HepG2 (cell line): Measurements from ENCODE around the gene THADA. TPM values are rescaled to one million over a fixed set of nuclear protein-coding genes. Genes with fewer than 3 reads are reported as not detected.

Experiments used
- BCL6 ChIP-seq: IDR thresholded peaks from 2 replicates; pipeline ENCODE4 v1.6.1; 2016; ENCODE audit warnings: missing genetic modification reagents, missing compliant biosample characterization
- CBX2 ChIP-seq, 2 experiments: fragments of 200-600 bp in 1 of 2; sonication (generic); formaldehyde crosslinking in 1 of 2; IDR thresholded peaks; 2 replicates each; pipeline versions ENCODE4 v1.7.0 to v1.8.1; 2018 to 2022; ENCODE audit warnings: low read depth in 2 of 2, low read length in 1 of 2, mild to moderate bottlenecking in 1 of 2, missing genetic modification reagents in 1 of 2
- CEBPZ ChIP-seq: IDR thresholded peaks from 2 replicates; pipeline ENCODE4 v1.6.1; 2012; ENCODE audit warnings: low read length, improper control_type of control experiment
- EHMT2 ChIP-seq: fragments of 200-600 bp; sonication (generic); IDR thresholded peaks from 2 replicates; pipeline ENCODE4 v1.7.0; 2017; ENCODE audit warnings: antibody characterized with exemption, low read depth, low read length, borderline replicate concordance
- GABPB1 ChIP-seq: IDR thresholded peaks from 2 replicates; pipeline ENCODE4 v1.6.1; 2016; ENCODE audit warnings: mild to moderate bottlenecking, missing genetic modification reagents, moderate library complexity, missing compliant biosample characterization
- HINFP ChIP-seq: sonication (generic); formaldehyde crosslinking; IDR thresholded peaks from 2 replicates; pipeline ENCODE4 v1.4.0; 2020; ENCODE audit warnings: low read depth, mild to moderate bottlenecking, missing genetic modification reagents
- KMT2A ChIP-seq: sonication (generic); formaldehyde crosslinking; IDR thresholded peaks from 2 replicates; pipeline ENCODE4 v1.4.0; 2020; ENCODE audit warnings: missing genetic modification reagents
- SKIL ChIP-seq: sonication (generic); formaldehyde crosslinking; IDR thresholded peaks from 2 replicates; pipeline ENCODE4 v1.8.0; 2022; ENCODE audit warnings: missing genetic modification reagents, mild to moderate bottlenecking, moderate library complexity, borderline replicate concordance
- SMAD1 ChIP-seq: sonication (generic); formaldehyde crosslinking; IDR thresholded peaks from 2 replicates; pipeline ENCODE4 v1.4.0; 2020; ENCODE audit warnings: missing genetic modification reagents, low read depth, mild to moderate bottlenecking, borderline replicate concordance
- SSRP1 ChIP-seq: IDR thresholded peaks from 2 replicates; pipeline ENCODE4 v1.6.1; 2016; ENCODE audit warnings: control low read depth
- ZNF317 ChIP-seq: sonication (generic); formaldehyde crosslinking; IDR thresholded peaks from 2 replicates; pipeline ENCODE4 v1.5.0; 2020; ENCODE audit warnings: mild to moderate bottlenecking, missing genetic modification reagents
- polyA plus RNA-seq, 8 experiments: library from polyadenylated mRNA; depleted of rRNA in 3 of 8; stranded (reverse) in 7 of 8; unstranded in 1 of 8; fragments of >200 nt; fragmentation: Illumina TruSeq in 4 of 8; extraction: Trizol in 4 of 8; gene quantifications; 2 replicates each; pipeline versions ENCODE4 v1.2.1 to v1.2.3, GENCODE V29; 2011 to 2016; ENCODE audit warnings: low read depth in 4 of 8, missing spikeins in 1 of 8, mixed read lengths in 1 of 8; ENCODE audit not compliant: insufficient read depth in 1 of 8
- total RNA-seq, 5 experiments: library from RNA; depleted of rRNA; stranded (reverse); fragments of >200 nt; fragmentation: Illumina TruSeq; extraction: Trizol; gene quantifications; 2 replicates each; pipeline ENCODE4 v1.2.3, GENCODE V29; 2016; ENCODE audit warnings: low read depth in 1 of 5
- TF ChIP-seq, protein P1 (sequence below): sonication (generic); formaldehyde crosslinking; IDR thresholded peaks from 2 replicates; pipeline ENCODE4 v1.4.0; 2020; ENCODE audit warnings: missing genetic modification reagents, low read depth, mild to moderate bottlenecking, borderline replicate concordance
- TF ChIP-seq, protein P2 (sequence below): sonication (generic); formaldehyde crosslinking; IDR thresholded peaks from 2 replicates; pipeline ENCODE4 v1.5.0; 2020; ENCODE audit warnings: mild to moderate bottlenecking, low read depth, missing genetic modification reagents, borderline replicate concordance
- TF ChIP-seq, protein P3 (sequence below): fragments of 450-650 bp; IDR thresholded peaks from 2 replicates; pipeline ENCODE4 v1.6.1; 2017; ENCODE audit warnings: mild to moderate bottlenecking

The THADA gene
- total and polyA plus RNA-seq, 2 of the 13 experiments (the other 11 are each of a cell fraction or from before 2014, with no cell fraction given), result 12.7 to 21.7 TPM

GRCh38 chr2:43375746-43376522 is 219.9 kb downstream of the THADA start (continued):
- TF ChIP-seq, protein P1, sequence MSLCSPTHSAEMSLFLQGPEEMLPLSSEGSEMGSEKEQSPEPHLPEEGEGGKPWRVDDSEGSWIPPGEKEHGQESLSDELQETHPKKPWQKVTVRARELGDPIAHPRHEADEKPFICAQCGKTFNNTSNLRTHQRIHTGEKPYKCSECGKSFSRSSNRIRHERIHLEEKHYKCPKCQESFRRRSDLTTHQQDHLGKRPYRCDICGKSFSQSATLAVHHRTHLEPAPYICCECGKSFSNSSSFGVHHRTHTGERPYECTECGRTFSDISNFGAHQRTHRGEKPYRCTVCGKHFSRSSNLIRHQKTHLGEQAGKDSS, result peak; percentile 74; the same call in 1 of the 2 replicates
- TF ChIP-seq CBX2 (IDR thresholded peaks at IDR 0.05; ENCODE audit: low read depth, low read length), result no peak
- TF ChIP-seq CBX2 (CRISPR knock-in tag; IDR thresholded peaks at IDR 0.05; ENCODE audit: low read depth), result no peak
- TF ChIP-seq, protein P2, sequence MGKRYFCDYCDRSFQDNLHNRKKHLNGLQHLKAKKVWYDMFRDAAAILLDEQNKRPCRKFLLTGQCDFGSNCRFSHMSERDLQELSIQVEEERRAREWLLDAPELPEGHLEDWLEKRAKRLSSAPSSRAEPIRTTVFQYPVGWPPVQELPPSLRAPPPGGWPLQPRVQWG, result no peak
- peak; percentile 69; the same call in 1 of the 2 replicates for TF ChIP-seq SKIL (CRISPR knock-in tag)
- TF ChIP-seq HINFP (CRISPR knock-in tag), result peak; percentile 53; the same call in 1 of the 2 replicates
- TF ChIP-seq ZNF317 (CRISPR knock-in tag), result peak; percentile 73
- peak; percentile 59; the same call in 1 of the 2 replicates for TF ChIP-seq SSRP1 (CRISPR knock-in tag)
- TF ChIP-seq CEBPZ, result no peak
- no peak for TF ChIP-seq EHMT2
- TF ChIP-seq BCL6, result peak; percentile 98
- no peak for TF ChIP-seq SMAD1
- peak; percentile 24; the same call in 1 of the 2 replicates for TF ChIP-seq GABPB1 (CRISPR knock-in tag)
- TF ChIP-seq, protein P3, sequence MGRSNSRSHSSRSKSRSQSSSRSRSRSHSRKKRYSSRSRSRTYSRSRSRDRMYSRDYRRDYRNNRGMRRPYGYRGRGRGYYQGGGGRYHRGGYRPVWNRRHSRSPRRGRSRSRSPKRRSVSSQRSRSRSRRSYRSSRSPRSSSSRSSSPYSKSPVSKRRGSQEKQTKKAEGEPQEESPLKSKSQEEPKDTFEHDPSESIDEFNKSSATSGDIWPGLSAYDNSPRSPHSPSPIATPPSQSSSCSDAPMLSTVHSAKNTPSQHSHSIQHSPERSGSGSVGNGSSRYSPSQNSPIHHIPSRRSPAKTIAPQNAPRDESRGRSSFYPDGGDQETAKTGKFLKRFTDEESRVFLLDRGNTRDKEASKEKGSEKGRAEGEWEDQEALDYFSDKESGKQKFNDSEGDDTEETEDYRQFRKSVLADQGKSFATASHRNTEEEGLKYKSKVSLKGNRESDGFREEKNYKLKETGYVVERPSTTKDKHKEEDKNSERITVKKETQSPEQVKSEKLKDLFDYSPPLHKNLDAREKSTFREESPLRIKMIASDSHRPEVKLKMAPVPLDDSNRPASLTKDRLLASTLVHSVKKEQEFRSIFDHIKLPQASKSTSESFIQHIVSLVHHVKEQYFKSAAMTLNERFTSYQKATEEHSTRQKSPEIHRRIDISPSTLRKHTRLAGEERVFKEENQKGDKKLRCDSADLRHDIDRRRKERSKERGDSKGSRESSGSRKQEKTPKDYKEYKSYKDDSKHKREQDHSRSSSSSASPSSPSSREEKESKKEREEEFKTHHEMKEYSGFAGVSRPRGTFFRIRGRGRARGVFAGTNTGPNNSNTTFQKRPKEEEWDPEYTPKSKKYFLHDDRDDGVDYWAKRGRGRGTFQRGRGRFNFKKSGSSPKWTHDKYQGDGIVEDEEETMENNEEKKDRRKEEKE, result no peak
- TF ChIP-seq KMT2A (CRISPR knock-in tag), result peak; percentile 80
